Measurements from ENCODE around the gene CDC42SE2.
"Not testable (repeated sequence)": the region's sequence is repeated elsewhere in the genome, so short reads cannot be mapped to it uniquely, and the experiment has no call there.

The CDC42SE2 gene

GRCh38 chr5:131274326-131275063, 10.6 kb downstream of the CDC42SE2 start:
- H3K4me1 ChIP-seq (ENCODE audit: control insufficient read depth in 5 of 5, insufficient read depth in 5 of 5, low read length in 5 of 5), result peaks cover 0 to 17% (median 0%) of the 10 kb centered on the region in 5 donors
- no peak overlapping the region for H3K4me3 ChIP-seq (ENCODE audit: low read depth in 1 of 5, low read length in 5 of 5)
- no peaks in the 10 kb centered on the region for H3K9me3 ChIP-seq (ENCODE audit: control insufficient read depth in 5 of 5, low read length in 5 of 5)
- H3K9ac ChIP-seq (ENCODE audit: low read length in 5 of 5), result no peak overlapping the region
- no peak overlapping the region for H3K27ac ChIP-seq (ENCODE audit: low read depth, low read length)
- H3K27me3 ChIP-seq (ENCODE audit: control insufficient read depth in 5 of 5, insufficient read depth in 4 of 5, low read length in 5 of 5), result no peaks in the 10 kb centered on the region
- no peaks in the 10 kb centered on the region for H3K36me3 ChIP-seq (ENCODE audit: control insufficient read depth in 5 of 5, insufficient read depth in 5 of 5, low read length in 5 of 5)

GRCh38 chr5:131276072-131276471, 12.2 kb downstream of the CDC42SE2 start:
- Histone ChIP-seq H3K36me3 (ENCODE audit: control insufficient read depth in 5 of 5, insufficient read depth in 5 of 5, low read length in 5 of 5) (no peaks in the 10 kb centered on the region), H3K9ac (ENCODE audit: low read length in 5 of 5) (no peak overlapping the region), H3K9me3 (ENCODE audit: control insufficient read depth in 5 of 5, low read length in 5 of 5) (no peaks in the 10 kb centered on the region), H3K4me3 (ENCODE audit: low read depth in 1 of 5, low read length in 5 of 5) (no peak overlapping the region), H3K27ac (ENCODE audit: low read depth, low read length) (no peak overlapping the region), H3K27me3 (ENCODE audit: control insufficient read depth in 5 of 5, insufficient read depth in 4 of 5, low read length in 5 of 5) (no peaks in the 10 kb centered on the region), H3K4me1 (ENCODE audit: control insufficient read depth in 5 of 5, insufficient read depth in 5 of 5, low read length in 5 of 5) (peaks cover 0 to 11% (median 0%) of the 10 kb centered on the region in 5 donors)

GRCh38 chr5:131277447-131277846, 13.6 kb downstream of the CDC42SE2 start:
- no peaks in the 10 kb centered on the region for H3K36me3 ChIP-seq (ENCODE audit: control insufficient read depth in 5 of 5, insufficient read depth in 5 of 5, low read length in 5 of 5)
- H3K4me3 ChIP-seq (ENCODE audit: low read depth in 1 of 5, low read length in 5 of 5), result no peak overlapping the region
- H3K4me1 ChIP-seq (ENCODE audit: control insufficient read depth in 5 of 5, insufficient read depth in 5 of 5, low read length in 5 of 5), result peaks cover 0 to 4% (median 0%) of the 10 kb centered on the region in 5 donors
- H3K9me3 ChIP-seq (ENCODE audit: control insufficient read depth in 5 of 5, low read length in 5 of 5), result no peaks in the 10 kb centered on the region
- H3K9ac ChIP-seq (ENCODE audit: low read length in 5 of 5), result no peak overlapping the region
- no peak overlapping the region for H3K27ac ChIP-seq (ENCODE audit: low read depth, low read length)
- no peaks in the 10 kb centered on the region for H3K27me3 ChIP-seq (ENCODE audit: control insufficient read depth in 5 of 5, insufficient read depth in 4 of 5, low read length in 5 of 5)

- Histone ChIP-seq H3K27ac (ENCODE audit: low read depth, low read length) (no peak overlapping the region), H3K9me3 (ENCODE audit: control insufficient read depth in 5 of 5, low read length in 5 of 5) (no peaks in the 10 kb centered on the region), H3K36me3 (ENCODE audit: control insufficient read depth in 5 of 5, insufficient read depth in 5 of 5, low read length in 5 of 5) (no peaks in the 10 kb centered on the region)
Measured at GRCh38 chr5:131277875-131278740, 14.3 kb downstream of the CDC42SE2 start.

GRCh38 chr5:131278741-131279124, 14.9 kb downstream of the CDC42SE2 start:
- H3K4me1 ChIP-seq (ENCODE audit: control insufficient read depth in 5 of 5, insufficient read depth in 5 of 5, low read length in 5 of 5); H3K27ac ChIP-seq (ENCODE audit: low read depth, low read length); H3K36me3 ChIP-seq (ENCODE audit: control insufficient read depth in 5 of 5, insufficient read depth in 5 of 5, low read length in 5 of 5); H3K9ac ChIP-seq (ENCODE audit: low read length in 5 of 5); H3K4me3 ChIP-seq (ENCODE audit: low read depth in 1 of 5, low read length in 5 of 5); H3K27me3 ChIP-seq (ENCODE audit: control insufficient read depth in 5 of 5, insufficient read depth in 4 of 5, low read length in 5 of 5); H3K9me3 ChIP-seq (ENCODE audit: control insufficient read depth in 5 of 5, low read length in 5 of 5): not testable (repeated sequence)

More at GRCh38 chr5:131277875-131278740, 14.3 kb downstream of the CDC42SE2 start:
- Histone ChIP-seq H3K9ac (ENCODE audit: low read length in 5 of 5) (no peak overlapping the region), H3K4me3 (ENCODE audit: low read depth in 1 of 5, low read length in 5 of 5) (no peak overlapping the region), H3K4me1 (ENCODE audit: control insufficient read depth in 5 of 5, insufficient read depth in 5 of 5, low read length in 5 of 5) (peaks cover 0 to 4% (median 0%) of the 10 kb centered on the region in 5 donors), H3K27me3 (ENCODE audit: control insufficient read depth in 5 of 5, insufficient read depth in 4 of 5, low read length in 5 of 5) (no peaks in the 10 kb centered on the region)

- Histone ChIP-seq H3K9me3 (ENCODE audit: control insufficient read depth in 5 of 5, low read length in 5 of 5) (no peaks in the 10 kb centered on the region), H3K27ac (ENCODE audit: low read depth, low read length) (no peak overlapping the region), H3K9ac (ENCODE audit: low read length in 5 of 5) (no peak overlapping the region)
Measured at GRCh38 chr5:131279204-131279603, 15.4 kb downstream of the CDC42SE2 start.

GRCh38 chr5:131280417-131280816, 16.6 kb downstream of the CDC42SE2 start:
- Histone ChIP-seq H3K36me3 (ENCODE audit: control insufficient read depth in 5 of 5, insufficient read depth in 5 of 5, low read length in 5 of 5) (no peaks in the 10 kb centered on the region), H3K9me3 (ENCODE audit: control insufficient read depth in 5 of 5, low read length in 5 of 5) (no peaks in the 10 kb centered on the region), H3K4me1 (ENCODE audit: control insufficient read depth in 5 of 5, insufficient read depth in 5 of 5, low read length in 5 of 5) (peaks cover 0 to 4% (median 0%) of the 10 kb centered on the region in 5 donors), H3K9ac (ENCODE audit: low read length in 5 of 5) (no peak overlapping the region), H3K4me3 (ENCODE audit: low read depth in 1 of 5, low read length in 5 of 5) (no peak overlapping the region), H3K27me3 (ENCODE audit: control insufficient read depth in 5 of 5, insufficient read depth in 4 of 5, low read length in 5 of 5) (no peaks in the 10 kb centered on the region), H3K27ac (ENCODE audit: low read depth, low read length) (no peak overlapping the region)

More at GRCh38 chr5:131279204-131279603, 15.4 kb downstream of the CDC42SE2 start:
- Histone ChIP-seq H3K4me3 (ENCODE audit: low read depth in 1 of 5, low read length in 5 of 5) (no peak overlapping the region), H3K36me3 (ENCODE audit: control insufficient read depth in 5 of 5, insufficient read depth in 5 of 5, low read length in 5 of 5) (no peaks in the 10 kb centered on the region), H3K27me3 (ENCODE audit: control insufficient read depth in 5 of 5, insufficient read depth in 4 of 5, low read length in 5 of 5) (no peaks in the 10 kb centered on the region), H3K4me1 (ENCODE audit: control insufficient read depth in 5 of 5, insufficient read depth in 5 of 5, low read length in 5 of 5) (peaks cover 0 to 4% (median 0%) of the 10 kb centered on the region in 5 donors)

- no peak overlapping the region for H3K9ac ChIP-seq (ENCODE audit: low read length in 5 of 5)
- H3K4me3 ChIP-seq (ENCODE audit: low read depth in 1 of 5, low read length in 5 of 5), result no peak overlapping the region
- H3K27ac ChIP-seq (ENCODE audit: low read depth, low read length), result no peak overlapping the region
Measured at GRCh38 chr5:131281133-131281867, 17.4 kb downstream of the CDC42SE2 start.

GRCh38 chr5:131281868-131282234, 18.0 kb downstream of the CDC42SE2 start:
- H3K9ac ChIP-seq (ENCODE audit: low read length in 5 of 5), result no peak overlapping the region
- no peak overlapping the region for H3K4me3 ChIP-seq (ENCODE audit: low read depth in 1 of 5, low read length in 5 of 5)
- H3K27me3 ChIP-seq (ENCODE audit: control insufficient read depth in 5 of 5, insufficient read depth in 4 of 5, low read length in 5 of 5), result no peaks in the 10 kb centered on the region
- H3K27ac ChIP-seq (ENCODE audit: low read depth, low read length), result no peak overlapping the region
- no peaks in the 10 kb centered on the region for H3K36me3 ChIP-seq (ENCODE audit: control insufficient read depth in 5 of 5, insufficient read depth in 5 of 5, low read length in 5 of 5)
- peaks cover 0 to 4% (median 0%) of the 10 kb centered on the region in 5 donors for H3K4me1 ChIP-seq (ENCODE audit: control insufficient read depth in 5 of 5, insufficient read depth in 5 of 5, low read length in 5 of 5)
- no peaks in the 10 kb centered on the region for H3K9me3 ChIP-seq (ENCODE audit: control insufficient read depth in 5 of 5, low read length in 5 of 5)

More at GRCh38 chr5:131281133-131281867, 17.4 kb downstream of the CDC42SE2 start:
- Histone ChIP-seq H3K36me3 (ENCODE audit: control insufficient read depth in 5 of 5, insufficient read depth in 5 of 5, low read length in 5 of 5) (no peaks in the 10 kb centered on the region), H3K4me1 (ENCODE audit: control insufficient read depth in 5 of 5, insufficient read depth in 5 of 5, low read length in 5 of 5) (peaks cover 0 to 4% (median 0%) of the 10 kb centered on the region in 5 donors), H3K27me3 (ENCODE audit: control insufficient read depth in 5 of 5, insufficient read depth in 4 of 5, low read length in 5 of 5) (no peaks in the 10 kb centered on the region), H3K9me3 (ENCODE audit: control insufficient read depth in 5 of 5, low read length in 5 of 5) (no peaks in the 10 kb centered on the region)

Data from subcutaneous abdominal adipose tissue (tissue), 5 donors.